ENCODE data around the gene EBF3.

Gene EBF3

GRCh38 chr10:129963641-129964501 lies at the start of gene EBF3:
Gene EBF3, minus strand, starts transcription at chr10:129964274. Its CDS starts 506 bp downstream, at chr10:129963768.
- DNase-seq (ENCODE audit: low read depth in 2 of 2) = peak; percentile 49 to 50

- no peak for DNase-seq (ENCODE audit: low read depth in 2 of 2)
Measured at GRCh38 chr10:130013335-130014262, 49.5 kb upstream of the EBF3 start.

GRCh38 chr10:130012129-130012528 lies 48.1 kb upstream of the EBF3 start:
- DNase-seq (ENCODE audit: low read depth in 2 of 2) = no peak

GRCh38 chr10:130010653-130011052 lies 46.6 kb upstream of the EBF3 start:
- no peak for DNase-seq (ENCODE audit: low read depth in 2 of 2)

- no peak for DNase-seq (ENCODE audit: low read depth in 2 of 2)
Measured at GRCh38 chr10:130009228-130009627, 45.2 kb upstream of the EBF3 start.

- no peak for DNase-seq (ENCODE audit: low read depth in 2 of 2)
Measured at GRCh38 chr10:130003787-130004613, 39.9 kb upstream of the EBF3 start.

- DNase-seq (ENCODE audit: low read depth in 2 of 2) = no peak
Measured at GRCh38 chr10:130003166-130003565, 39.1 kb upstream of the EBF3 start.

- no peak for DNase-seq (ENCODE audit: low read depth in 2 of 2)
Measured at GRCh38 chr10:130002606-130003005, 38.5 kb upstream of the EBF3 start.

- DNase-seq (ENCODE audit: low read depth in 2 of 2) = no peak
Measured at GRCh38 chr10:130000918-130001317, 36.8 kb upstream of the EBF3 start.

- DNase-seq (ENCODE audit: low read depth in 2 of 2) = no peak
Measured at GRCh38 chr10:129999140-129999539, 35.1 kb upstream of the EBF3 start.

- DNase-seq (ENCODE audit: low read depth in 2 of 2) = peak; percentile 21 to 29
Measured at GRCh38 chr10:129993621-129994020, 29.5 kb upstream of the EBF3 start.

- DNase-seq (ENCODE audit: low read depth in 2 of 2) = no peak
Measured at GRCh38 chr10:129992356-129992755, 28.3 kb upstream of the EBF3 start.

GRCh38 chr10:129982825-129983224 lies 18.8 kb upstream of the EBF3 start:
- no peak for DNase-seq (ENCODE audit: low read depth in 2 of 2)

- no peak for DNase-seq (ENCODE audit: low read depth in 2 of 2)
Measured at GRCh38 chr10:129978980-129979379, 14.9 kb upstream of the EBF3 start.

GRCh38 chr10:129978322-129978721 lies 14.2 kb upstream of the EBF3 start:
- no peak for DNase-seq (ENCODE audit: low read depth in 2 of 2)

- no peak for DNase-seq (ENCODE audit: low read depth in 2 of 2)
Measured at GRCh38 chr10:129977794-129978193, 13.7 kb upstream of the EBF3 start.

GRCh38 chr10:129973674-129974059 lies 9.6 kb upstream of the EBF3 start:
- no peak for DNase-seq (ENCODE audit: low read depth in 2 of 2)

- DNase-seq (ENCODE audit: low read depth in 2 of 2) = no peak
Measured at GRCh38 chr10:129972966-129973673, 9.0 kb upstream of the EBF3 start.

GRCh38 chr10:129972145-129972965 lies 8.3 kb upstream of the EBF3 start:
- no peak for DNase-seq (ENCODE audit: low read depth in 2 of 2)

All from fibroblast of skin of left quadriceps (primary cell).